WTC11 (cell line): ENCODE measurements around the gene BRD1. TPM values are rescaled to one million over a fixed set of nuclear protein-coding genes. Genes with fewer than 3 reads are reported as not detected.

ENCODE experiments used
- ATAC-seq: fragments of 200-7000 bp; cut with Tn5 transposase; 2 replicates; pipeline ENCODE4 v1.10.0; 2021; ENCODE audit warnings: mild to moderate bottlenecking, moderate library complexity
- CTCF ChIA-PET: fragments of 300-600 bp; sonication (Branson Sonifier 250); formaldehyde crosslinking; loops from one replicate; lab custom pipeline; 2021; ENCODE audit warnings: antibody characterized with exemption; lab: Charles Lee
- POLR2A ChIA-PET: fragments of 350-600 bp; sonication (Branson Sonifier 250); formaldehyde crosslinking; loops from one replicate; lab custom pipeline; 2021; ENCODE audit warnings: antibody characterized with exemption; lab: Charles Lee
- DNase-seq: peaks from one replicate; pipeline ENCODE4 v3.0.0; 2021; ENCODE audit warnings: low spot score
- H3K27ac Mint-ChIP-seq: 2 replicates; pipeline ENCODE4 v1.8.0; 2021; ENCODE audit warnings: mixed read lengths
- H3K27me3 Mint-ChIP-seq: 2 replicates; pipeline ENCODE4 v1.8.0; 2021; ENCODE audit warnings: low read depth, mild to moderate bottlenecking, moderate library complexity, mixed read lengths
- H3K36me3 Mint-ChIP-seq: 2 replicates; pipeline ENCODE4 v1.8.0; 2021; ENCODE audit warnings: mixed read lengths
- H3K4me1 Mint-ChIP-seq: 2 replicates; pipeline ENCODE4 v1.8.0; 2022; ENCODE audit warnings: mixed read lengths
- H3K4me3 Mint-ChIP-seq: 2 replicates; pipeline ENCODE4 v1.8.0; 2021; ENCODE audit warnings: mild to moderate bottlenecking, moderate library complexity, mixed read lengths
- H3K9me3 Mint-ChIP-seq: 2 replicates; pipeline ENCODE4 v1.8.0; 2021; ENCODE audit warnings: mixed read lengths
- AFF4 ChIP-seq: sonication (generic); formaldehyde crosslinking; IDR thresholded peaks from 2 replicates; pipeline ENCODE4 v1.8.1; 2023; ENCODE audit warnings: mild to moderate bottlenecking, missing genetic modification reagents, borderline replicate concordance
- CBFB ChIP-seq: sonication (generic); formaldehyde crosslinking; IDR thresholded peaks from 2 replicates; pipeline ENCODE4 v1.8.1; 2022; ENCODE audit warnings: mild to moderate bottlenecking, low read depth, missing genetic modification reagents
- CREM ChIP-seq: sonication (generic); formaldehyde crosslinking; IDR thresholded peaks from 2 replicates; pipeline ENCODE4 v1.8.1; 2022; ENCODE audit warnings: mild to moderate bottlenecking, missing genetic modification reagents, moderate library complexity
- E2F4 ChIP-seq: sonication (generic); formaldehyde crosslinking; IDR thresholded peaks from 2 replicates; pipeline ENCODE4 v1.8.1; 2022; ENCODE audit warnings: low read depth, mild to moderate bottlenecking, moderate library complexity, missing genetic modification reagents, borderline replicate concordance
- FOXK1 ChIP-seq: sonication (generic); formaldehyde crosslinking; IDR thresholded peaks from 2 replicates; pipeline ENCODE4 v1.8.0; 2022; ENCODE audit warnings: mild to moderate bottlenecking, moderate library complexity, missing genetic modification reagents
- FOXP4 ChIP-seq: sonication (generic); formaldehyde crosslinking; IDR thresholded peaks from 2 replicates; pipeline ENCODE4 v1.8.0; 2022; ENCODE audit warnings: mild to moderate bottlenecking, missing genetic modification reagents
- MXD4 ChIP-seq: fragments of 250-450 bp; sonication (Bioruptor Pico); IDR thresholded peaks from 2 replicates; pipeline ENCODE4 v1.8.0; 2021; ENCODE audit warnings: mild to moderate bottlenecking, moderate library complexity, borderline replicate concordance
- NR1H2 ChIP-seq: sonication (generic); formaldehyde crosslinking; IDR thresholded peaks from 2 replicates; pipeline ENCODE4 v1.9.0; 2021; ENCODE audit warnings: mild to moderate bottlenecking, moderate library complexity, missing genetic modification reagents
- PRDM15 ChIP-seq: sonication (generic); formaldehyde crosslinking; IDR thresholded peaks from 2 replicates; pipeline ENCODE4 v1.8.0; 2022; ENCODE audit warnings: missing genetic modification reagents
- PREB ChIP-seq: sonication (generic); formaldehyde crosslinking; IDR thresholded peaks from 2 replicates; pipeline ENCODE4 v1.8.1; 2022; ENCODE audit warnings: mild to moderate bottlenecking, missing genetic modification reagents, moderate library complexity, borderline replicate concordance
- PRRX2 ChIP-seq: fragments of 250-450 bp; sonication (Bioruptor Pico); IDR thresholded peaks from 2 replicates; pipeline ENCODE4 v1.8.0; 2021; ENCODE audit warnings: mild to moderate bottlenecking
- SMAD4 ChIP-seq: sonication (generic); formaldehyde crosslinking; IDR thresholded peaks from 2 replicates; pipeline ENCODE4 v1.8.0; 2022; ENCODE audit warnings: mild to moderate bottlenecking, missing genetic modification reagents
- TP53 ChIP-seq: sonication (generic); formaldehyde crosslinking; IDR thresholded peaks from 2 replicates; pipeline ENCODE4 v1.8.1; 2023; ENCODE audit warnings: mild to moderate bottlenecking, missing genetic modification reagents
- USF2 ChIP-seq: sonication (generic); formaldehyde crosslinking; IDR thresholded peaks from 2 replicates; pipeline ENCODE4 v1.8.1; 2023; ENCODE audit warnings: mild to moderate bottlenecking, missing genetic modification reagents, moderate library complexity
- ZNF396 ChIP-seq: fragments of 250-450 bp; sonication (Bioruptor Pico); IDR thresholded peaks from 2 replicates; pipeline ENCODE4 v1.8.0; 2021; ENCODE audit warnings: mild to moderate bottlenecking, moderate library complexity, borderline replicate concordance
- total RNA-seq: library from RNA; stranded (reverse); gene quantifications from 3 replicates; pipeline ENCODE4 v1.2.3, GENCODE V29; 2021

The BRD1 gene
- total RNA-seq, 1 experiment from 2014 or later = 36.6 TPM

- ATAC-seq = no peak
- Mint-ChIP-seq H3K4me3 (no peak overlapping the region; the same call in 1 of the 2 replicates), H3K36me3 (peaks cover 50% of the 10 kb centered on the region), H3K27ac (no peak overlapping the region; the same call in 1 of the 2 replicates), H3K4me1 (peaks cover 19% of the 10 kb centered on the region), H3K27me3 (no peaks in the 10 kb centered on the region), H3K9me3 (peaks cover 35% of the 10 kb centered on the region)
- POLR2A ChIA-PET = no interaction called here
- DNase-seq = no peak
- TF ChIP-seq AFF4 (CRISPR knock-in tag) (no peak), FOXK1 (no peak), PRRX2 (CRISPR knock-in tag) (no peak), MXD4 (CRISPR knock-in tag) (no peak), E2F4 (CRISPR knock-in tag) (no peak), CREM (CRISPR knock-in tag) (no peak), PREB (no peak), CBFB (no peak)
- CTCF ChIA-PET = no interaction called here
Observed at GRCh38 chr22:49866646-49867045, 39.0 kb upstream of the BRD1 start.

- ChIA-PET POLR2A (no interaction called here), CTCF (no interaction called here)
- ATAC-seq = no peak
- Mint-ChIP-seq H3K27ac (no peak overlapping the region), H3K4me1 (peaks cover 20% of the 10 kb centered on the region), H3K36me3 (peaks cover 50% of the 10 kb centered on the region), H3K27me3 (no peaks in the 10 kb centered on the region), H3K4me3 (no peak overlapping the region), H3K9me3 (peaks cover 35% of the 10 kb centered on the region)
- no peak for DNase-seq
- TF ChIP-seq TP53 (CRISPR knock-in tag) = no peak
- TF ChIP-seq FOXP4 (CRISPR knock-in tag) = no peak
- no peak for TF ChIP-seq USF2 (CRISPR knock-in tag)
- no peak for TF ChIP-seq SMAD4 (CRISPR knock-in tag)
- TF ChIP-seq ZNF396 (CRISPR knock-in tag) = no peak
- TF ChIP-seq PRDM15 (CRISPR knock-in tag) = no peak
- TF ChIP-seq NR1H2 (CRISPR knock-in tag) = no peak
Observed at GRCh38 chr22:49866134-49866533, 38.5 kb upstream of the BRD1 start.
